K562 (cell line): ENCODE data around the gene ARHGAP9. TPM values are rescaled to one million over a fixed set of nuclear protein-coding genes. Genes with fewer than 3 reads are reported as not detected.

Experiments
- ATF4 ChIP-seq: fragments of 450-650 bp; formaldehyde crosslinking; IDR thresholded peaks from 2 replicates; pipeline ENCODE4 v1.4.0; 2022; ENCODE audit warnings: mild to moderate bottlenecking, moderate library complexity
- BACH1 ChIP-seq: fragments of 200-800 bp; sonication (Bioruptor generic); IDR thresholded peaks from 2 replicates; pipeline ENCODE4 v1.6.1; 2016; ENCODE audit warnings: missing genetic modification characterization, missing compliant biosample characterization
- BRF1 ChIP-seq: IDR thresholded peaks from 3 replicates; pipeline ENCODE4 v1.6.1; 2011; ENCODE audit warnings: borderline replicate concordance, mild to moderate bottlenecking; ENCODE audit not compliant: insufficient read length; ENCODE audit errors: extremely low read depth
- HES1 ChIP-seq: fragments of 450-650 bp; IDR thresholded peaks from 2 replicates; pipeline ENCODE4 v1.6.1; 2016; ENCODE audit warnings: low read depth, mild to moderate bottlenecking, moderate library complexity
- NCOA4 ChIP-seq: fragments of 450-650 bp; IDR thresholded peaks from 2 replicates; pipeline ENCODE4 v1.6.1; 2018; ENCODE audit warnings: mild to moderate bottlenecking; ENCODE audit not compliant: partially characterized antibody
- NFE2 ChIP-seq: IDR thresholded peaks from 2 replicates; pipeline ENCODE4 v1.6.1; 2014; ENCODE audit warnings: antibody characterized with exemption, low read depth
- NUFIP1 ChIP-seq: fragments of 450-650 bp; IDR thresholded peaks from 2 replicates; pipeline ENCODE4 v1.6.1; 2018; ENCODE audit not compliant: partially characterized antibody
- POLR2G ChIP-seq: fragments of 200-400 bp; formaldehyde crosslinking; IDR thresholded peaks from 2 replicates; pipeline ENCODE4 v1.6.1; 2017; ENCODE audit warnings: low read depth, mild to moderate bottlenecking, antibody characterized with exemption, low read length, moderate library complexity
- PTTG1 ChIP-seq: fragments of 450-650 bp; IDR thresholded peaks from 2 replicates; pipeline ENCODE4 v1.6.1; 2016; ENCODE audit warnings: low read depth, mild to moderate bottlenecking, missing genetic modification characterization, missing compliant biosample characterization
- SETDB1 ChIP-seq: IDR thresholded peaks from one replicate; pipeline ENCODE4 v1.6.1; 2012; ENCODE audit warnings: low read length, control low read depth, inconsistent platforms
- SRSF3 ChIP-seq: fragments of 200-400 bp; formaldehyde crosslinking; IDR thresholded peaks from 2 replicates; pipeline ENCODE4 v1.6.1; 2016; ENCODE audit warnings: mild to moderate bottlenecking, low read length, moderate library complexity; ENCODE audit not compliant: insufficient read depth
- THAP12 ChIP-seq: fragments of 250-450 bp; sonication (Bioruptor Pico); IDR thresholded peaks from 2 replicates; pipeline ENCODE4 v1.9.0; 2021; ENCODE audit warnings: mild to moderate bottlenecking, inconsistent platforms
- WHSC1 ChIP-seq: IDR thresholded peaks from one replicate; pipeline ENCODE4 v1.6.1; 2012; ENCODE audit warnings: low read length, control low read depth, inconsistent platforms
- ZFX ChIP-seq: sonication (generic); formaldehyde crosslinking; IDR thresholded peaks from 2 replicates; pipeline ENCODE4 v1.8.0; 2022; ENCODE audit warnings: mild to moderate bottlenecking, missing genetic modification reagents, moderate library complexity
- ZNF124 ChIP-seq: sonication (generic); formaldehyde crosslinking; IDR thresholded peaks from 2 replicates; pipeline ENCODE4 v1.8.1; 2022; ENCODE audit warnings: missing genetic modification reagents
- ZNF217 ChIP-seq: sonication (generic); formaldehyde crosslinking; IDR thresholded peaks from 2 replicates; pipeline ENCODE4 v1.8.0; 2022; ENCODE audit warnings: mild to moderate bottlenecking, missing genetic modification reagents
- ZNF263 ChIP-seq: sonication (generic); formaldehyde crosslinking; IDR thresholded peaks from 2 replicates; pipeline ENCODE4 v1.8.0; 2022; ENCODE audit warnings: mild to moderate bottlenecking, missing genetic modification reagents, borderline replicate concordance
- ZNF609 ChIP-seq: sonication (generic); formaldehyde crosslinking; IDR thresholded peaks from 2 replicates; pipeline ENCODE4 v1.8.1; 2023; ENCODE audit warnings: missing genetic modification reagents, mild to moderate bottlenecking, borderline replicate concordance
- ZSCAN29 ChIP-seq: fragments of 450-650 bp; IDR thresholded peaks from 2 replicates; pipeline ENCODE4 v1.6.1; 2017
- polyA plus RNA-seq, 8 experiments: library from polyadenylated mRNA; depleted of rRNA in 4 of 8; stranded (reverse) in 5 of 8; unstranded in 3 of 8; fragments of >200 nt; fragmentation: Nextera tagmentation in 2 of 8; fragmentation: Illumina TruSeq in 1 of 8; extraction: Ambion mirVana in 2 of 8; extraction: Trizol in 1 of 8; gene quantifications; 2 replicates each; pipeline versions ENCODE4 v1.2.1 to v1.2.3, GENCODE V29; 2011 to 2014; ENCODE audit warnings: inconsistent platforms in 1 of 8, missing spikeins in 1 of 8
- total RNA-seq, 7 experiments: library from RNA; depleted of rRNA in 6 of 7; stranded (reverse); fragments of >200 nt in 6 of 7; fragmentation: Illumina TruSeq in 2 of 7; extraction: Trizol in 2 of 7; gene quantifications; 2 replicates each; pipeline versions ENCODE4 v1.2.1 to v1.2.3, GENCODE V29; 2011 to 2021; ENCODE audit warnings: low replicate concordance in 1 of 7

Gene ARHGAP9
- total and polyA plus RNA-seq, 9 of the 15 experiments (the other 6 are each of a cell fraction or from before 2014, with no cell fraction given), result 1.5 to 10.2 (median 5.1) TPM

- TF ChIP-seq ZNF217 (CRISPR knock-in tag), result no peak
- TF ChIP-seq NUFIP1, result no peak
- no peak for TF ChIP-seq ZSCAN29
- peak; percentile 72; the same call in 1 of the 2 replicates for TF ChIP-seq ZNF263 (CRISPR knock-in tag)
- TF ChIP-seq ZFX, result peak; percentile 85
- TF ChIP-seq BACH1 (tag), result no peak
- TF ChIP-seq ATF4, result no peak; the same call in 1 of the 2 replicates
- TF ChIP-seq NFE2, result no peak
- 0 out of 2 replicates have a peak, but pooled peaks have one; percentile 73 for TF ChIP-seq SRSF3
- peak; percentile 93 for TF ChIP-seq POLR2G
- TF ChIP-seq NCOA4, result no peak
- TF ChIP-seq BRF1, result no peak
- TF ChIP-seq PTTG1, result no peak
- TF ChIP-seq WHSC1, result no peak
- no peak for TF ChIP-seq SETDB1
- TF ChIP-seq ZNF124 (CRISPR knock-in tag), result no peak
- no peak for TF ChIP-seq HES1
- peak; percentile 85 for TF ChIP-seq THAP12 (CRISPR knock-in tag)
- no peak for TF ChIP-seq ZNF609 (CRISPR knock-in tag)
Measured at GRCh38 chr12:57520053-57520818, 40.6 kb upstream of the ARHGAP9 start, which contains the start of gene DDIT3 (continued).
